SK-N-SH (cell line): ENCODE measurements around the gene RGS6. TPM values are rescaled to one million over a fixed set of nuclear protein-coding genes. Genes with fewer than 3 reads are reported as not detected.

Experiments used
- CTCF ChIA-PET: fragments of 300-600, 350-600 bp; formaldehyde crosslinking; extraction: SDS; loops from one replicate; lab custom pipeline; 2021; lab: Yijun Ruan, JAX
- POLR2A ChIA-PET: fragments of 350-600 bp; sonication (Branson Sonifier 250); formaldehyde crosslinking; extraction: SDS; loops from one replicate; lab custom pipeline; 2020; ENCODE audit warnings: antibody characterized with exemption, inconsistent platforms; lab: Yijun Ruan, JAX
- DNase-seq: peaks from one replicate; pipeline ENCODE4 v3.0.0; 2012
- H2AFZ ChIP-seq: fragments of 200-600 bp; sonication (generic); 2 replicates; pipeline ENCODE4 v1.8.1; 2016; ENCODE audit warnings: antibody characterized with exemption, mild to moderate bottlenecking, low read depth
- H3F3A ChIP-seq: fragments of 200-600 bp; sonication (generic); replicated peaks from 2 replicates; pipeline ENCODE3; 2016; ENCODE audit warnings: antibody characterized with exemption, mild to moderate bottlenecking; ENCODE audit not compliant: insufficient read depth
- H3K27ac ChIP-seq, 2 experiments: fragments of 200-500 bp in 1 of 2; fragments of 200-600 bp in 1 of 2; sonication (Bioruptor generic) in 1 of 2; sonication (generic), shearing (Covaris generic) in 1 of 2; 2 replicates each; pipeline versions ENCODE4 v1.5.1 to v1.6.1; 2014 to 2016; ENCODE audit warnings: low read depth in 2 of 2, inconsistent platforms in 1 of 2, low read length in 1 of 2, mild to moderate bottlenecking in 1 of 2, mixed read lengths in 1 of 2
- H3K27me3 ChIP-seq: fragments of 200-600 bp; sonication (generic), shearing (Covaris generic); 2 replicates; pipeline ENCODE4 v1.6.1; 2016; ENCODE audit warnings: mixed run types; ENCODE audit not compliant: insufficient read depth
- H3K36me3 ChIP-seq, 2 experiments: fragments of 200-500 bp in 1 of 2; fragments of 200-600 bp in 1 of 2; sonication (Bioruptor generic) in 1 of 2; sonication (generic) in 1 of 2; replicated peaks in 1 of 2; 2 replicates each; pipeline versions ENCODE3 to v1.5.1; 2014 to 2016; ENCODE audit warnings: low read length in 1 of 2, mild to moderate bottlenecking in 1 of 2; ENCODE audit not compliant: insufficient read depth in 2 of 2, control insufficient read depth in 1 of 2
- H3K4me1 ChIP-seq, 2 experiments: fragments of 200-500 bp in 1 of 2; fragments of 200-600 bp in 1 of 2; sonication (Bioruptor generic) in 1 of 2; sonication (generic), shearing (Covaris generic) in 1 of 2; 2 replicates each; pipeline versions ENCODE4 v1.5.1 to v1.6.1; 2014 to 2016; ENCODE audit warnings: low read depth in 1 of 2, low read length in 1 of 2, mixed run types in 1 of 2; ENCODE audit not compliant: insufficient read depth in 2 of 2, control insufficient read depth in 1 of 2
- H3K4me2 ChIP-seq: fragments of 200-600 bp; sonication (generic), shearing (Covaris generic); 2 replicates; pipeline ENCODE4 v1.6.1; 2017; ENCODE audit warnings: mixed run types
- H3K4me3 ChIP-seq, 2 experiments: fragments of 200-500 bp in 1 of 2; fragments of 200-600 bp in 1 of 2; sonication (Bioruptor generic) in 1 of 2; sonication (generic), shearing (Covaris generic) in 1 of 2; 2 replicates each; pipeline versions ENCODE4 v1.5.1 to v1.8.1; 2014 to 2016; ENCODE audit warnings: low read depth in 2 of 2, inconsistent platforms in 1 of 2, low read length in 1 of 2, mild to moderate bottlenecking in 1 of 2, mixed read lengths in 1 of 2, moderate library complexity in 1 of 2
- H3K79me2 ChIP-seq: fragments of 200-600 bp; sonication (generic); 2 replicates; pipeline ENCODE4 v1.8.1; 2017; ENCODE audit warnings: mild to moderate bottlenecking; ENCODE audit not compliant: insufficient read depth
- H3K9ac ChIP-seq: fragments of 200-600 bp; sonication (generic); 2 replicates; pipeline ENCODE4 v1.6.1; 2017; ENCODE audit warnings: mixed run types
- H3K9me2 ChIP-seq: fragments of 200-600 bp; sonication (generic); 2 replicates; pipeline ENCODE4 v1.6.1; 2017; ENCODE audit warnings: mixed run types
- H3K9me3 ChIP-seq: fragments of 200-600 bp; sonication (generic); 2 replicates; pipeline ENCODE4 v1.6.1; 2017; ENCODE audit warnings: mixed run types, mild to moderate bottlenecking, moderate library complexity
- H4K20me1 ChIP-seq: fragments of 200-600 bp; sonication (generic); 2 replicates; pipeline ENCODE4 v1.6.1; 2017; ENCODE audit warnings: mild to moderate bottlenecking, mixed run types; ENCODE audit not compliant: insufficient read depth
- CHD2 ChIP-seq: fragments of 150-350 bp; IDR thresholded peaks from 2 replicates; pipeline ENCODE4 v1.6.1; 2018; ENCODE audit warnings: low read length; ENCODE audit not compliant: partially characterized antibody
- ELF1 ChIP-seq: IDR thresholded peaks from 2 replicates; pipeline ENCODE4 v1.4.0; 2012
- EZH2phosphoT487 ChIP-seq: fragments of 200-600 bp; sonication (generic); IDR thresholded peaks from 2 replicates; pipeline ENCODE4 v1.6.1; 2017; ENCODE audit warnings: low read depth, mixed run types, mild to moderate bottlenecking, antibody characterized with exemption, moderate library complexity, borderline replicate concordance
- FOSL2 ChIP-seq: IDR thresholded peaks from 2 replicates; pipeline ENCODE4 v1.4.0; 2012; ENCODE audit warnings: low read depth, mild to moderate bottlenecking, moderate library complexity, borderline replicate concordance
- FOXJ3 ChIP-seq: sonication (generic); formaldehyde crosslinking; IDR thresholded peaks from 2 replicates; pipeline ENCODE4 v1.5.1; 2020; ENCODE audit warnings: mild to moderate bottlenecking, missing genetic modification reagents
- IRF3 ChIP-seq: fragments of 150-350 bp; IDR thresholded peaks from 2 replicates; pipeline ENCODE4 v1.6.1; 2016; ENCODE audit warnings: mild to moderate bottlenecking, low read depth, low read length
- JUND ChIP-seq: IDR thresholded peaks from 2 replicates; pipeline ENCODE4 v1.4.0; 2012
- MEF2A ChIP-seq: IDR thresholded peaks from 2 replicates; pipeline ENCODE4 v1.4.0; 2012; ENCODE audit warnings: low read depth, borderline replicate concordance
- MXI1 ChIP-seq: IDR thresholded peaks from 2 replicates; pipeline ENCODE4 v1.6.1; 2012; ENCODE audit warnings: mild to moderate bottlenecking, low read depth, low read length, improper control_type of control experiment
- NFIC ChIP-seq: IDR thresholded peaks from 2 replicates; pipeline ENCODE4 v1.4.0; 2012; ENCODE audit warnings: borderline replicate concordance
- NRF1 ChIP-seq: IDR thresholded peaks from 2 replicates; pipeline ENCODE4 v1.6.1; 2012; ENCODE audit warnings: low read depth, mild to moderate bottlenecking, low read length
- PBX3 ChIP-seq: IDR thresholded peaks from 2 replicates; pipeline ENCODE4; 2012
- POLR2AphosphoS5 ChIP-seq: IDR thresholded peaks from 2 replicates; pipeline ENCODE4 v1.6.1; 2012; ENCODE audit warnings: low read depth, low read length
- RCOR1 ChIP-seq: fragments of 150-350 bp; IDR thresholded peaks from 2 replicates; pipeline ENCODE4 v1.6.1; 2017; ENCODE audit warnings: antibody characterized with exemption, low read length
- RFX5 ChIP-seq: IDR thresholded peaks from 2 replicates; pipeline ENCODE4 v1.6.1; 2012; ENCODE audit warnings: mild to moderate bottlenecking, improper control_type of control experiment, low read length
- SIN3A ChIP-seq: IDR thresholded peaks from 2 replicates; pipeline ENCODE4 v1.6.1; 2012; ENCODE audit warnings: low read depth, mild to moderate bottlenecking, low read length, moderate library complexity, borderline replicate concordance
- TAF1 ChIP-seq: IDR thresholded peaks from 2 replicates; pipeline ENCODE4 v1.6.1; 2012; ENCODE audit warnings: low read depth, mild to moderate bottlenecking, low read length, moderate library complexity, borderline replicate concordance
- TCF12 ChIP-seq: IDR thresholded peaks from 2 replicates; pipeline ENCODE4 v1.4.0; 2012
- YY1 ChIP-seq: IDR thresholded peaks from 2 replicates; pipeline ENCODE4 v1.4.0; 2012; ENCODE audit warnings: low read depth, mild to moderate bottlenecking
- WGBS: methylation state at CpG from one replicate; pipeline ENCODE4 v1.1.6; 2017; ENCODE audit warnings: low lambda C conversion rate; 5-methylcytosine and 5-hydroxymethylcytosine counted together
- polyA plus RNA-seq, 3 experiments: library from polyadenylated mRNA; depleted of rRNA; stranded (reverse); fragments of >200 nt; gene quantifications; 2 replicates each; pipeline ENCODE4 v1.2.3, GENCODE V29; 2012

RGS6 gene
- polyA plus RNA-seq, 1 of the 3 experiments (the other 2 are of a cell fraction), result not detected

- no peak overlapping the region for H3K4me2 ChIP-seq
- no peaks in the 10 kb centered on the region; the same call in 1 of the 2 replicates for H3K27me3 ChIP-seq
- ChIA-PET POLR2A (no interaction called here), CTCF (no interaction called here)
- H3K79me2 ChIP-seq, result no peaks in the 10 kb centered on the region
- DNase-seq, result no peak
- H2AFZ ChIP-seq, result no peak overlapping the region
- H3K36me3 ChIP-seq, result no peaks in the 10 kb centered on the region
- H3K27ac ChIP-seq, result no peak overlapping the region
- no peaks in the 10 kb centered on the region for H3F3A ChIP-seq
- H4K20me1 ChIP-seq, result no peaks in the 10 kb centered on the region
- TF ChIP-seq RFX5 (no peak), CHD2 (no peak), FOSL2 (no peak), ELF1 (no peak), EZH2phosphoT487 (no peak), JUND (no peak), RCOR1 (no peak)
- no peaks in the 10 kb centered on the region for H3K9me2 ChIP-seq
- H3K4me3 ChIP-seq, result no peak overlapping the region
- no peak overlapping the region for H3K9ac ChIP-seq
- H3K4me1 ChIP-seq, result no peaks in the 10 kb centered on the region
- H3K9me3 ChIP-seq, result no peaks in the 10 kb centered on the region
- WGBS, result 2% methylated on average over 4 of the region's 4 CpGs
Observed at GRCh38 chr14:72439707-72440106, 507.5 kb downstream of the RGS6 start.

- Histone ChIP-seq H3K27me3 (no peaks in the 10 kb centered on the region; the same call in 1 of the 2 replicates), H3K79me2 (no peaks in the 10 kb centered on the region), H3K9me3 (no peaks in the 10 kb centered on the region), H3K27ac (no peak overlapping the region), H3K4me1 (no peaks in the 10 kb centered on the region), H2AFZ (no peak overlapping the region), H3K4me3 (no peak overlapping the region), H3K4me2 (no peak overlapping the region), H3K36me3 (no peaks in the 10 kb centered on the region), H3F3A (no peaks in the 10 kb centered on the region), H3K9ac (no peak overlapping the region), H3K9me2 (no peaks in the 10 kb centered on the region), H4K20me1 (no peaks in the 10 kb centered on the region)
- DNase-seq, result no peak
- POLR2A ChIA-PET, result no interaction called here
- TF ChIP-seq CHD2, result no peak
- TF ChIP-seq JUND, result no peak
- TF ChIP-seq EZH2phosphoT487, result no peak
- no peak for TF ChIP-seq PBX3
- 36% methylated on average over 2 of the region's 2 CpGs for WGBS
- CTCF ChIA-PET, result no interaction called here
Observed at GRCh38 chr14:72443256-72443655, 511.0 kb downstream of the RGS6 start.

GRCh38 chr14:72443991-72444441, 511.8 kb downstream of the RGS6 start:
- Histone ChIP-seq H2AFZ (no peak overlapping the region), H3K79me2 (no peaks in the 10 kb centered on the region), H3K4me2 (no peak overlapping the region), H4K20me1 (no peaks in the 10 kb centered on the region), H3F3A (no peaks in the 10 kb centered on the region), H3K27me3 (peaks cover 1% of the 10 kb centered on the region; the same call in 1 of the 2 replicates), H3K9ac (no peak overlapping the region), H3K9me3 (no peaks in the 10 kb centered on the region), H3K27ac (no peak overlapping the region), H3K9me2 (no peaks in the 10 kb centered on the region), H3K36me3 (no peaks in the 10 kb centered on the region), H3K4me3 (no peak overlapping the region), H3K4me1 (no peaks in the 10 kb centered on the region)
- ChIA-PET POLR2A (no interaction called here), CTCF (no interaction called here)
- DNase-seq, result no peak
- 30% methylated on average over 8 of the region's 8 CpGs for WGBS
- TF ChIP-seq FOSL2 (no peak), EZH2phosphoT487 (no peak), TCF12 (no peak), POLR2AphosphoS5 (no peak), SIN3A (no peak), YY1 (no peak), NRF1 (no peak), MEF2A (no peak), IRF3 (no peak), JUND (no peak), PBX3 (no peak), RCOR1 (no peak), MXI1 (no peak), FOXJ3 (no peak), TAF1 (no peak), CHD2 (no peak), NFIC (no peak)
